ENCODE results near the gene TDRD6. TPM values are rescaled to one million over a fixed set of nuclear protein-coding genes. Genes with fewer than 3 reads are reported as not detected.

Gene TDRD6
- total and polyA plus RNA-seq, 10 of the 15 experiments (the other 5 are each of a cell fraction or from before 2014, with no cell fraction given): not detected

- TF ChIP-seq NBN (IDR thresholded peaks at IDR 0.05): no peak
- no peak for TF ChIP-seq PAX5 (IDR thresholded peaks at IDR 0.05; ENCODE audit: borderline replicate concordance, low read depth, low read length)
- no peak for TF ChIP-seq NFYA (IDR thresholded peaks at IDR 0.05; ENCODE audit: borderline replicate concordance, low read depth, low read length)
- TF ChIP-seq JUNB (IDR thresholded peaks at IDR 0.05): no peak
- TF ChIP-seq POLR2AphosphoS2 (IDR thresholded peaks at IDR 0.05; ENCODE audit: low read depth, low read length): no peak
- TF ChIP-seq E2F8 (IDR thresholded peaks at IDR 0.05; ENCODE audit: low read depth, partially characterized antibody): no peak
- TF ChIP-seq TARDBP (IDR thresholded peaks at IDR 0.05; ENCODE audit: borderline replicate concordance): no peak
Observed at GRCh38 chr6:46699970-46700369, 12.3 kb downstream of the TDRD6 start (continued).

- ChIA-PET SMC1A (ENCODE audit: uncharacterized antibody, unreplicated experiment) (no interaction called here), CTCF (interaction anchor here (1.4 kb wide), 1 partner anchor 339 kb away, joined by 3 read pairs; no protein-coding TSS in a partner anchor), POLR2A (no interaction called here), RAD21 (ENCODE audit: unreplicated experiment) (no interaction called here)
- ATAC-seq (no peak), DNase-seq (ENCODE audit: low read depth, low spot score) (no peak), FAIRE-seq (no peak)
- no peaks in the 10 kb centered on the region for H3K27me3 ChIP-seq (replicated peaks in 1 of 2; ENCODE audit: control insufficient read depth in 2 of 2, insufficient read depth in 2 of 2, low read length in 1 of 2)
- H3K27ac ChIP-seq (ENCODE audit: control insufficient read depth, insufficient read depth): no peak overlapping the region
- H3K79me2 ChIP-seq (ENCODE audit: control insufficient read depth, insufficient read depth, low read length): no peaks in the 10 kb centered on the region
- 0% methylated on average over 3 of the region's 3 CpGs for WGBS (ENCODE audit: insufficient coverage, insufficient replicate concordance, low lambda C conversion rate, missing lambda C conversion rate)
- H3K4me3 ChIP-seq: no peak overlapping the region
- in situ Hi-C loops (cut with MboI): no loop called here
- H3K36me3 ChIP-seq (ENCODE audit: control insufficient read depth in 2 of 2, insufficient read depth in 2 of 2, low read length in 1 of 2): no peaks in the 10 kb centered on the region
- no peaks in the 10 kb centered on the region for H3K4me1 ChIP-seq (ENCODE audit: control insufficient read depth, insufficient read depth, low read length)
- no peak overlapping the region for H3K9ac ChIP-seq (ENCODE audit: control insufficient read depth, insufficient read depth, low read length)
- no peak overlapping the region for H2AFZ ChIP-seq (ENCODE audit: control insufficient read depth, low read depth, low read length)
- H4K20me1 ChIP-seq (ENCODE audit: control insufficient read depth, insufficient read depth): no peaks in the 10 kb centered on the region
- no peaks in the 10 kb centered on the region for H3K9me3 ChIP-seq (replicated peaks; ENCODE audit: control insufficient read depth, insufficient read depth, low read length)
- TF ChIP-seq USF2 (IDR thresholded peaks at IDR 0.05; ENCODE audit: borderline replicate concordance, low read depth, low read length): no peak
- TF ChIP-seq CTCF (IDR thresholded peaks at IDR 0.05 in 2 of 3, conservative IDR thresholded peaks at IDR 0.05 in 1 of 3; ENCODE audit: control insufficient read depth in 2 of 3, extremely low read depth in 1 of 3, insufficient read depth in 1 of 3, low read depth in 3 of 3, low read length in 3 of 3): peak in 1 of 3 experiments; percentile 17; a peak in 1 of 6 replicates
- TF ChIP-seq ZNF384 (IDR thresholded peaks at IDR 0.05; ENCODE audit: borderline replicate concordance, low read depth, low read length): no peak
- no TSS peak for BruUV-seq (replicated peaks)
- no peak overlapping the region for H3K4me2 ChIP-seq (ENCODE audit: control insufficient read depth, insufficient read depth)
- intact Hi-C loops (cut with micrococcal nuclease; ENCODE audit: unreplicated experiment): loop anchor here (2.0 kb wide), 1 partner anchor 76 kb away; no protein-coding TSS in a partner anchor
Observed at GRCh38 chr6:46704562-46704961, 16.9 kb downstream of the TDRD6 start.
